MCF 10A (cell line): ENCODE data around the gene DIP2C. TPM values are rescaled to one million over a fixed set of nuclear protein-coding genes. Genes with fewer than 3 reads are reported as not detected.

Source experiments
- BruUV-seq: library from RNA; stranded (reverse); fragments of 400-500 nt; replicated peaks from 2 replicates; lab custom pipeline; 2021; lab: Mats Ljungman, UMichigan
- CTCF ChIA-PET: fragments of 300-600 bp; sonication (Branson Sonifier 250); formaldehyde crosslinking; extraction: SDS; loops from one replicate; lab custom pipeline; 2021; ENCODE audit warnings: antibody characterized with exemption, inconsistent platforms; lab: Yijun Ruan, JAX
- POLR2A ChIA-PET: fragments of 300-600, 350-650 bp; sonication (Branson Sonifier 250); formaldehyde crosslinking; extraction: SDS; loops from one replicate; lab custom pipeline; 2020; ENCODE audit warnings: antibody characterized with exemption, inconsistent platforms; lab: Yijun Ruan, JAX
- DNase-seq: peaks from one replicate; pipeline ENCODE4 v3.0.0-alpha.2; 2018; ENCODE audit not compliant: unreplicated experiment
- H3K27ac Mint-ChIP-seq: one replicate; pipeline ENCODE4 v1.8.0; 2022; ENCODE audit warnings: mild to moderate bottlenecking, low read depth, mixed read lengths; ENCODE audit not compliant: unreplicated experiment
- H3K27me3 Mint-ChIP-seq: one replicate; pipeline ENCODE4 v1.8.0; 2022; ENCODE audit warnings: mixed read lengths; ENCODE audit not compliant: insufficient read depth, unreplicated experiment
- H3K36me3 Mint-ChIP-seq: one replicate; pipeline ENCODE4 v1.8.0; 2022; ENCODE audit warnings: mild to moderate bottlenecking, moderate library complexity, mixed read lengths; ENCODE audit not compliant: insufficient read depth, unreplicated experiment
- H3K4me1 Mint-ChIP-seq: one replicate; pipeline ENCODE4 v1.8.0; 2022; ENCODE audit warnings: mixed read lengths; ENCODE audit not compliant: insufficient read depth, unreplicated experiment
- H3K4me3 Mint-ChIP-seq: one replicate; pipeline ENCODE4 v1.8.0; 2022; ENCODE audit warnings: mild to moderate bottlenecking, moderate library complexity, mixed read lengths; ENCODE audit not compliant: unreplicated experiment
- H3K9me3 Mint-ChIP-seq: one replicate; pipeline ENCODE4 v1.8.0; 2022; ENCODE audit warnings: mixed read lengths; ENCODE audit not compliant: unreplicated experiment
- CTCF ChIP-seq: fragments of 200-600 bp; IDR thresholded peaks from one replicate; pipeline ENCODE4 v1.8.0; 2022; ENCODE audit warnings: antibody characterized with exemption, mild to moderate bottlenecking; ENCODE audit not compliant: unreplicated experiment
- intact Hi-C: fragments of 100-400 bp; cut with micrococcal nuclease; formaldehyde crosslinking; loops from 2 replicates; pipeline ENCODE4 v1.14.1; 2022
- total RNA-seq: library from RNA; stranded (reverse); gene quantifications from 2 replicates; pipeline ENCODE4 v1.2.3, GENCODE V29; 2022

DIP2C gene
- total RNA-seq, 1 experiment from 2014 or later, result 0.37 TPM

GRCh38 chr10:561721-562120 is 127.7 kb downstream of the DIP2C start:
- H3K36me3 Mint-ChIP-seq, result no peaks in the 10 kb centered on the region
- ChIA-PET POLR2A (no interaction called here), CTCF (no interaction called here)
- H3K27me3 Mint-ChIP-seq, result peaks cover 30% of the 10 kb centered on the region
- H3K4me3 Mint-ChIP-seq, result no peak overlapping the region
- no peak for TF ChIP-seq CTCF
- no TSS peak for BruUV-seq
- intact Hi-C loops, result no loop called here
- peaks cover 13% of the 10 kb centered on the region for H3K9me3 Mint-ChIP-seq
- H3K4me1 Mint-ChIP-seq, result no peaks in the 10 kb centered on the region
- no peak for DNase-seq
- H3K27ac Mint-ChIP-seq, result no peak overlapping the region

- H3K4me1 Mint-ChIP-seq, result no peaks in the 10 kb centered on the region
- H3K27ac Mint-ChIP-seq, result no peak overlapping the region
- H3K36me3 Mint-ChIP-seq, result no peaks in the 10 kb centered on the region
- DNase-seq, result no peak
- POLR2A ChIA-PET, result no interaction called here
- no peak for TF ChIP-seq CTCF
- peaks cover 34% of the 10 kb centered on the region for H3K27me3 Mint-ChIP-seq
- intact Hi-C loops, result no loop called here
- peaks cover 13% of the 10 kb centered on the region for H3K9me3 Mint-ChIP-seq
- BruUV-seq, result no TSS peak
- no peak overlapping the region for H3K4me3 Mint-ChIP-seq
- CTCF ChIA-PET, result interaction anchor here (0.6 kb wide), 1 partner anchor 210 kb away, joined by 4 read pairs; no protein-coding TSS in a partner anchor
Measured at GRCh38 chr10:560314-560992, 129.0 kb downstream of the DIP2C start.

GRCh38 chr10:559767-560047 is 129.8 kb downstream of the DIP2C start:
- Mint-ChIP-seq H3K9me3 (peaks cover 13% of the 10 kb centered on the region), H3K36me3 (no peaks in the 10 kb centered on the region), H3K27ac (no peak overlapping the region), H3K4me1 (no peaks in the 10 kb centered on the region), H3K4me3 (no peak overlapping the region), H3K27me3 (peaks cover 30% of the 10 kb centered on the region)
- POLR2A ChIA-PET, result no interaction called here
- no peak for TF ChIP-seq CTCF
- intact Hi-C loops, result no loop called here
- CTCF ChIA-PET, result no interaction called here
- no peak for DNase-seq
- no TSS peak for BruUV-seq

- CTCF ChIA-PET, result no interaction called here
- no peak for DNase-seq
- intact Hi-C loops, result no loop called here
- POLR2A ChIA-PET, result no interaction called here
- peaks cover 8% of the 10 kb centered on the region for H3K9me3 Mint-ChIP-seq
- no peak overlapping the region for H3K27ac Mint-ChIP-seq
- H3K36me3 Mint-ChIP-seq, result no peaks in the 10 kb centered on the region
- no peaks in the 10 kb centered on the region for H3K4me1 Mint-ChIP-seq
- H3K4me3 Mint-ChIP-seq, result no peak overlapping the region
- TF ChIP-seq CTCF, result no peak
- BruUV-seq, result no TSS peak
- peaks cover 27% of the 10 kb centered on the region for H3K27me3 Mint-ChIP-seq
Measured at GRCh38 chr10:558891-559766, 130.3 kb downstream of the DIP2C start.
